Measurements from ENCODE around the gene RBP7. TPM values are rescaled to one million over a fixed set of nuclear protein-coding genes. Genes with fewer than 3 reads are reported as not detected.
"Not testable (repeated sequence)": the region's sequence is repeated elsewhere in the genome, so short reads cannot be mapped to it uniquely, and the experiment has no call there.

Gene RBP7
- total RNA-seq (2014; rRNA removed; shearing (Covaris generic)): not detected in 2 replicates

DNA sequence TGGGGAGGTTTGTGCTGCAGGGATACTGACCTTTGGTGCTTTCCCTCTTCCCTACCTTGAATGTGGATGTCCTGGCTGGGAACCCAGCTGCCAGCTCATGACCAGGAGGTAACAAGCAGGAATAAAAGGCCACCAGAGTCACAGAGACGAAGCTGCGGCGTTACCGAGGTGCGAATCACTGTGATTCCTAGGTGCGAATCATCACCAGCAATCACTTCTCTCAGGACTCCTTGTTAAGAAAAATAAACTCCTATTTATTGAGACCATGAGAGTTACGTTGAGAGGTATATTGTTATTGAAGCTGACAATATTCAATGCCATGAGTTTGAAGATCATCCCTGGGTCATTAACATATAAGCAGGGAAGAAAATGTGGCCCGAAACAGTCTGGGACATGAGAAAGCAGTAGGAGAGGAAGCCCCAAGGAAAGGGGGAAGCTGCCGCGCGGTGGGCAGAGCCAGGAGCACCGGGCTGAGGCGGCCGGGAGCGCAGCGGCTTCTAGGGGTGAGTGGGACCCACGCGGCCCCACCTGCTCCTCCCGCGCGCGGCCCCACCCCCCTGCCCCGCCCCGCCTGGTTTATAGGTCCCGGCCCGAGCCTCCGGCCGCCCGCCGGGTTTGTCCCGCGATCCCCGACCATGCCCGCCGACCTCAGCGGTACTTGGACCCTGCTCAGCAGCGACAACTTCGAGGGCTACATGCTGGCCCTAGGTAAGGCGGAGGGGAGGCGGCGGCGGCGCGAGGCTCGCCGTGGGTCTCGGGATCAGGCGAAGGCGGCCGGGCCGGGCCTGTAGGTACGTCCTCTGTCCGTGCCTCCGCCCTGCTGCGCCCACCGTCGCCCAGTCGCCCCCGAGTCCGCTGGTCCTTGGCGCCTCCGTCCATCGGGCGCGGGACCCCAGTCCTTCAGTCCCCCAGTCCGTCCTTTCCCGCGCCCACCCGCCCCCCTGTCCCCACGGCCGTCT, at the start of gene RBP7:
Gene RBP7, plus strand, starts transcription at position 605 of the 959 bp plus-strand sequence. Its CDS starts 31 bp downstream, at position 636.
- DNase-seq (ENCODE audit: low spot score): no peak

DNA sequence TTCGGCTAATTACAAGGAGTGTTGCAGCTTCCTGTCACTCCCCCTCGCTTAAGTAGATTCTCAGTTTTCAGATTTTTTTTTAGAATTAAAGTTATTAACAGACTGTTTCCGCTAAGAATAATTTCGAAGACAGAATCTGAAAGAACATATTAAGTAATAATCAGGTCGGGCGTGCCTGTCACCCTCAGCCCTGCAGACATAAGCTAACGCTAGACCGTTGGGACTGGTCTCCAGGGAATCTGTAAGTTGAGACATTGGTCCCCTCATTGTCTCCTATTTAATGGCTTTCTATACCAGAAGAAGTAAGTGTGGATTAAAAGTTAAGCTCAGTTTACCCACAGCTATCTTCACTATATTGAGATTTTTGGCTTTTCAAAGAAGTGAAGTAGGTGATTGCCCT, 39.3 kb upstream of the RBP7 start:
- no peak for DNase-seq (ENCODE audit: low spot score)

DNA sequence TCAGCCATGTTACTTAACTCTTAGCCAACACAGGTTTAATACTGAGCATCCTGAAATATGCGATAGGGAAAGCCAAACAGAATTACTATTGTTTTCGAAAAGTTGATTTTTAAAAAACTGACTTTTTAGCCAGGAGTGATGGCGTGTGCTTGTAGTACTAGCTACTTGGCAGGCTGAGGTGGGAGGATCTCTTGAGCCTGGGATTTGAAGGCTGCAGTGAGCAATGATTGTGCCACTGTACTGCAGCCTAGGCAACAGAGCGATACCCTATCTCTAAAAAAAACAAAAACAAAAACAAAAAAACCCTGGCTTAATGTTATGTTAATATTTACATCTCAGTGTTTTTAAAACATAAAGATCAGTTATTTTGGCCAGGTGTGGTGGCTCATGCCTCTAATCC, 37.0 kb upstream of the RBP7 start:
- DNase-seq (ENCODE audit: low spot score): no peak

DNA sequence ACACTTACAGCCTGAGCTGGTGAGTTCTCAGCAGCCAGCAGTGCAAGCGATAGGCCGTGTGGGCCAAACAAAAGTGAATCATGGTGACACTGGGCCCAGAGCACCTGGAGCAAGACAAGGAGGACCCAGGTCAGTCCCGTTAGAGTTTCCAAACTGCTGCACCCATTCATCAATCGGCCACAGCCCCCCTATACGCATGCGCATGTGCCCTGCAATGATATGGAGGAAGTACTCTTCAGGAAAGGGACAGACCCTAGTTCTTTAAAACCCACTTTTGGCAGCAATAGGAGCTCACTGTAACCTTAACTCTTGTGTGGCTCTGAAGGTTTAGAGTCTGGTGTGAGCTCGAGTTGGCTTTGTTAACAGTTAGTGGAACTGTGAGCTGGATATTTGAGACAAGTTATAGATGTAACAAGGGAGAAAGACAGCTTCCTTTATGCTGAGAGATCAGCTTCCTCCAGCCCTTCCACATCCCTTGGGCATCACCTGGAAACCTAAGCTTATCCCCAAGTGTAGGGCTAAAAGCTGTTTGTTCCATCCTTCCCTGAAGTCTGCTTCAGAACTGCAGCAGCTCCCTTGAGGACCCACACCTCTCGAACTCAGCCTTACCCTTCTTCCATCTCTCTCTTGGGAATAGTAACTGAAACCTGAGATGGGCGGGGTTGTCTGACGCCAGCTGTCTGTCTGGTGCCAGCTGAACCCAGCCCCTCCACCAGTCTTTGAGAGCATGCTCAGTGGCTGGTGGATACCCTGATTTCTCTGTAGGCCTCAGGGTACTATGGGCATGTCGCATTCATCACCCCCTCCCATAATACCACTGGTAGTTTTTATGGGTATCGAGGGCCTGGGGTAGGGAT, 36.1 kb upstream of the RBP7 start:
- DNase-seq (ENCODE audit: low spot score): peak; percentile 18

DNA sequence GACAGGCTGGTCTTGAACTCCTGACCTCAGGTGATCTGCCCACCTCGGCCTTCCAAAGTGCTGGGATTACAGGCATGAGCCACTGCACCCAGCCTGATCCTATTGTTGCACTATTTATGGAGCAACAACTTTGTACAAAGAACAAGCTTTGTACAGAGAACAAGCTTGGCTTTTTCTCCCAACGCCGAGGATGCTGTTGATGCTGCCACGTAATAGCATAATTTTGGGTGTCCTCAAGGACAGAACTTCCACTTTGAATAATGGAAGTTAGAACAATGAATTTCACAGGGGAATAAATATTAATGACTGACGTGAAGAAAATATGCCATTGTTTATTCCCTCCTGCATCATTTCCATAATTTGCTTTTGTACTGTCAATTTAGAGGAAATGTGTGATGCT, 12.8 kb upstream of the RBP7 start:
- DNase-seq (ENCODE audit: low spot score): no peak

DNA sequence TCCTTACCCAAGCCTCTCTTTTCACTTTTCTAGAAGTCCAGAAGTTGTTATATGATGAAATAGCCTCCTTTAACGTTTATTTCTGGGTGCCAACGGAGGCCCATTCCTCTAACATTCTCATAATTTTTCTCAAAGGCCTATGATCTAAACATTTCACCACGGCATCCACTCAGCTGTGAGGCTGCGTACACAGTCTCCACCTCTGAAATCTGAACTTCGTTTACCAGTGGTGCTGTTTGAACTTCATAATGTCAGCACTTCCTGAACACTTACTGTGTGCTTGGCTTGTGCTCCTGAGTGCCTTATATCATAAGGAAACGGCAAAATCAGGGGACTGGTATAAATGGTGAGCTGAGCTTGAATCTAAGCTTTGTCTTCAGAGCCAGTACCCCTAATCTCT, 12.0 kb upstream of the RBP7 start:
- no peak for DNase-seq (ENCODE audit: low spot score)

DNA sequence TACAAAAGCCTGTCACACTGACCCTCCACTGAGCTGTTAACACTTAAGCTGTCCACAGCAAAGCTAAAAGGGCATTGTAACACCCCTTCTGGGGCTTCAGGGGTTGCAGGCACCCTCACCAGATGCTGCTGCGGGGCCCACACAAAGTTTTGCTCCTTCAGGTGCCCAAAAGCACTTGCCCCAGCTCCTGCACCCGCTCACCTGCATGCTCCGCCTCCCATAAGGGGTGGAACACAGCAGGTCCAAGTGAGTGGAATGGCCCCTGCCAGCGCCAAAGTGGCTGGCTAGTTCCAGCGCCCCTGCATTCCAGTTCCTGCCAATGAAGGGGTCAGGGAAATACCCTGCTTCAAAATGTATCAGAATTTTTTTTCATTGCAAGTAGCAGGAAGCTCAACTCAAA, 7.3 kb upstream of the RBP7 start:
- DNase-seq (ENCODE audit: low spot score): no peak

DNA sequence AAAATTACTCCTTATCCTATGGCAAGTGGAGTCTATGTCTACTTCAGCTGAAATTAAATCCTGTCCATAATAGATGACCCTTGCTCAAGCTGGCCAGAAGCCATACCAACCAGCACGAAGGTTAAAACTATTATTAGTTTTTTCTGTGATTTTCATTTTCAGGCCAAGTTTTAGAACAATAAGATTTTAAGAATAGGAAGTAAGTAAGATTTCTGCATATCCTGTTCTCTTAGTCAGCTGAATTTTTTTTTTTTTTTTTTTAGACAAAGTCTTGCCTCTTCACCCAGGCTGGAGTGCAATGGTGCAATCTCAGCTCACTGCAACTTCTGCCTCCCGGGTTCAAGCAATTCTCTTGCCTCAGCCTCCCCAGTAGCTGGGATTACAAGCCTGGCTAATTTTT, 6.1 kb upstream of the RBP7 start:
- no peak for DNase-seq (ENCODE audit: low spot score)

DNA sequence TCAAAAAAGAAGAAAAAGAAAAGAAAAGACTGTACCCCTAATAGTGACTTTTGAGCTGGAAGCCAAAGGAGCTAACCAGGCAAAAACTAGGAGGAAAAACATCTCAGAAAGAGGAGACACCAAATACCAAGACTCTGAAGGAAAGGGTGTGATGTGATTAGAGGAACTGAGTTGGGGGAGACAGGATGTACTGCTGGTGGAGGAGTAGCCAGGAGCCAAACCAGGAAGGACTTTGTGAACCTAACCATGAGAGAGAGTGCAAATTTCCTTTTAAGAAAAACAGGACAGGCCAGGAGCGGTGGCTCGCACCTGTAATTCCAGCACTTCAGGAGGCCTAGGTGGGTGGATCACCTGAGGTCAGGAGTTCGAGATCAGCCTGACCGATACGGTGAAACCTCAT, 4.1 kb upstream of the RBP7 start:
- no peak for DNase-seq (ENCODE audit: low spot score)

DNA sequence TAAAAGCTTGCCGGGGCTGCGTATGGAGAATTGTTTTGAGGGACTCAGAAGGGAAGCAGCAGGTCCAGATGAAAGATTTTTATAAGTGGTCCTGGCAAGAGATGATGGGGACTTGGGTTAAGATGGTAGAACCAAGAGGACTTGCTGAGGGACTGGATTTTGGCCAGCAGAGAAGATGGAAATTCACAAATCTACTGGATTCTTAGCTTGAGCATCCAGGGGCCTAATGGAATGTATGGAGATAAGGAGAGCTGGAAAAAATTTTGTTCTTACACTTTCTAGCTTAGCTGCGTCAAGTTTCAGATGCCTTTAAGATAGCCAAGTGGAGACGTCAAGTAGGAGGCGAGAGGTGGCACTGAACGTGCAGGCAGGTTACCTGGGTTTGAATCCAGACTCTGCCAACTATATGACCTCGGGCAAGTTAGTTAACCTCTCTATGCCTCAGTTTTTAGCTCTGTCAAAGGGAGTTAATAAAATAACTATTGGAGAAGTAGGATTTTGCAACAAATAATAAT, 3.4 kb upstream of the RBP7 start:
- DNase-seq (ENCODE audit: low spot score): no peak

DNA sequence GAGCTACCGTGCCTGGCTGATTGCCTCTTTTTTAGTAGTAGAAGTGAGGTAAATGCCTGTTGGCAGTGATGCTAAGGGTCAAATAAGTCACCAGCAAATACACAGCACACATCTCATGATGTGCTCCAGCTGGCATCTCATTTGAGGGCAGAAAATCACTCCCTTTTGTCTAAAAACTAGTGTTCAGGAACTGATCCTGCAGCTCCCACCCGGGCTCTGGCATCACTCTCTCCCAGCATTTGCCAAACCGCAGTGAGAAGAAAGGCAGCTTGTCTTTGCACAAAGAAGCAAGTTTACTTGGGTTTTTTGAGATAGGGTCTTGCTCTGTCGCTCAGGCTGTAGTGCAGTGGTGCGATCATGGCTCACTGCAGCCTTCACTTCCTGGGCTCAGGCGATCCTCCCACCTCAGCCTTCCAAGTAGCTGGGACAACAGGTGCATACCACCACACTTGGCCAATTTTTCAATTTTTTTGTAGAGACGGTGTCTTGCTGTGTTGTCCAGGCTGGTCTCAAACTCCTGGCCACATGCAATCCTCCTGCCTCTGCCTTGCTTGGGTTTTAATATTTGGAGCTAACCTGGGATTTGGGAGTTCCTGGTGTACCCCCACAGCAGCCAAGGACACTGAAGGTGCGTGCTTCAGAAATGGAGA, 4.1 kb downstream of the RBP7 start:
- no peak for DNase-seq (ENCODE audit: low spot score)

DNA sequence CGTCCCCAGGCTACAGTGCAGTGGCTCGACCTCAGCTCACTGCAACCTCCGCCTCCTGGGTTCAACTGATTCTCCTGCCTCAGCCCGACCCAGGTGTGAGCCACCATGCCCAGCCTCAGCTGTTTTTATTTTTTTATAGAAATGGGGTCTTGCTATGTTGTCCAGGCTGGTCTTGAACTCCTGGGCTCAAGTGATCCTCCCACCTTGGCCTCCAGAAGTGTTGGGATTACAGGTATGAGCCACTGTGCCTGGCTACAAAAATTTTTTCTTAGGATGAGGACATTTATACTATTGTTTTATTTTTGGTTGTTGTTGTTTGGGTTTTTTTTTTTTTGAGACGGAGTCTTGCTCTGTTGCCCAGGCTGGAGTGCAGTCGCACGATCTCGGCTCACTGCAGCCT, 8.2 kb downstream of the RBP7 start:
- not testable (repeated sequence) for DNase-seq (ENCODE audit: low spot score)

DNA sequence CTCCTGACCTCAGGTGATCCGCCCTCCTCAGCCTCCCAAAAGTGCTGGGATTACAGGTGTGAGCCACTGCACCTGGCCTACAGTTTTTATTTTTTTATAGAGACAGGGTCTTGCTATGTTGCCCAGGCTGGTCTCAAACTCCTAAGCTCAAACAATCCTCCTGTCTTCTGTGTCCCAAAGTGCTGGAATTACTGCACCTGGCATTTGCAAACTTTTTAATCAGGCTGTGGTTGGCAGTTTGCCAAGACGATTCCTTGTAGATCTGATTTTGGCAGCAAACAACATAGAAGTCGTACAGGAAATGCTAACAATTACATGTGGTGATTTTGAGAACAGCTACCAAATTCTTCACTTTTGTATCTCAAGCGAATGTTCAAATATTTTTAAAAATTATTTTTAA, 10.1 kb downstream of the RBP7 start:
- DNase-seq (ENCODE audit: low spot score): no peak

DNA sequence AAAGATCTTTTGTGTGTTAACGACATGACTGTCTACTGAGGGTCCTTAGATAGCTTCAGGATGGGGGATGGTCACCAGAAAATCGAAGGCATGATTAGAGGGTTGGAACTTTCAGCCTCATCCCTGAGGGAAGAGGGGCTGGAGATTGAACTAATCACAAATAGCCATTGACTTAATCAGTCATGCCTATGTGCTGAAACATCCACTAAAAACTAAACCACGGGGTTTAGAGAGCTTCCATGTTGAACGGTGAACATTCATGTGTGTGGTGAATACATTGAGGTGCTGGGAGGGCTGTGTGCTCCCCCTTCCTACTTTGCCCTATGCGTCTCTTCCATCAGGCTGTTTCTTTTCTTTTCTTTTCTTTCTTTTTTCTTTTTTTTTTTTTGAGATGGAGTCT, 17.0 kb downstream of the RBP7 start:
- no peak for DNase-seq (ENCODE audit: low spot score)

DNA sequence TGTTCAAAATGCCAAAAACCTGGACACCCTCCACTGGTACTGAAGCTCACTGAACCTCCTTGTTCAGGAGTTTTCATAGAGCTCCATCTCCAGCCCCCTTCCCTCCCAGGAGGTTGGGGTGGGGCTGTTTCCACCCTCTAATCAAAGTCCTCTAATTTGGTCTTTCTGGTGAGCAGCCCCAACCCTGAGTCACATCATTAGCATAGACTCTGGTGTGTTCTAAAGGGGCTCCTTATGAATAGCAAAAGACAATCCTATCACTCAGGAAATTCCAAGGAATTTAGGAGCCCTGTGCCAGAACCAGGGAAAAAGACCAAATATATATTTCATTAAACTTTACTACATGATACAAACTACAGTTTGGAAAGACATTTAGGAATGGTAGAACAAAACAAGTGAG, 22.5 kb downstream of the RBP7 start:
- no peak for DNase-seq (ENCODE audit: low spot score)

DNA sequence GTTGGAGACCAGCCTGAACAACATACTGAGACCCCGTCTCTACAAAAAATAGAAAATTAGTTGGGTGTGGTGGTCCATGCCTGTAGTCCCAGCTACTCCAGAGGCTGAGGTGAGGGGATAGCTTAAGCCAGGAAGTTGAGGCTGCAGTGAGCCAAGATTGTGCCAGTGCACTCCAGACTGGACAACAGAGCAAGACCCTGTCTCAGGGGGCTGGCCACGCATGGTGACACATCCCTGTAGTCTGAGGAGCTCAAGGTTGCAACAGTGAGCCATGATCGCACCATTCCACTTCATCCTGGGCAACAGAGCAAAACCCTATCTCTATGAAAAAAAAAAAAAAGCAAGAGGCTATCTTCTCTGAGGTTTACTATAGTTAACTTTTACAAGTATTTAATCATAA, 23.1 kb downstream of the RBP7 start:
- no peak for DNase-seq (ENCODE audit: low spot score)

DNA sequence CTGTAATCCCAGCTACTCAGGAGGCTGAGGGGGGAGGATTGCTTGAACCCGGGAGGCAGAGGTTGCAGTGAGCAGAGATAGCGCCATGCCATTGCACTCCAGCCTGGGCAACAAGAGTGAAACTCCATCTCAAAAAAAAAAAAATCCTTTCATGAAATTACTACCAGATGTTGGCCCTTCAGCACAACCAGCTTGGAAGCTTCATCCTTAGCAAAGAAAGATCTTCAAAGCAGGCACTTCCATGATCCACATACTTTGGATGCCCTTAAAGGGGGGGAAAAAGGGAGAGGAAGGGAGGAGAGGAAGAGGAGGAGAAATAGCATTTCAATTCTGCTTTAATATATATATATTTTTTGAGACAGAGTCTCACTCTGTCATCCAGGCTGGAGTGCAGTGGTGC, 23.6 kb downstream of the RBP7 start:
- not testable (repeated sequence) for DNase-seq (ENCODE audit: low spot score)

DNA sequence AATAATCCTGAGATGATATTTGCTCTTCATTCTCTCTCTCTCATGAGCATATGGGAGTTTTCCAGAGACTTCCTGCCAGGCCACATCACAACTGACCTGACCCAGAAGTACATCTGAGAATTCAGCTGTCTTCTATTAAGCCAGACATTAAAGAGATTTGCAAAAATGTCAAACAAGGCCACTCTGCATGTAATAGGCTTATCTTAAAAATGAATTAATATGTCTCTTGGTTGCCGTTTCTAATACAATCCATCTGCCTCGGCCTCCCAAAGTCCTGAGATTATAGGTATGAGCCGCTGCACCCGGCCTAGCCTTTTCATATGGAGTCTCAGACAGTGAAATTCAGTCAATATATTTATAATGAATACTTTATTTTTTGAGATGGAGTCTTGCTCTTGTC, 25.0 kb downstream of the RBP7 start:
- DNase-seq (ENCODE audit: low spot score): not testable (repeated sequence)

DNA sequence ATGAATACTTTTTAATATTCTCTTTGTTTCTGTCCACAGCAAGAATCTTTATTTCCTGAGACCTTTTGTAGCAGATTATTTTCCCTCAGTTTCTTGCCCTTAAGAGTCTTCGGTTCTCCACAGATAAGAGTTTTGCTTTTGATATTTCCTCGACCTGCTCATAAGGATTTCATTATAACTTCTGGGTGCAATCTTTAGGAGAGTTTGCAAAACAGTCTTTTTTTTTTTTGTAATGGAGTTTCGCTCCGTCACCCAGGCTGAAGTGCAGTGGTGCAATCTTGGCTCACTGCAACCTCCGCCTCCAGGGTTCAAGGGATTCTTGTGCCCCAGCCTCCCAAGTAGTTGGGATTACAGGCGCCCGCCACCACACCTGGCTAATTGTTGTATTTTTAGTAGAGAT, 25.6 kb downstream of the RBP7 start:
- no peak for DNase-seq (ENCODE audit: low spot score)

DNA sequence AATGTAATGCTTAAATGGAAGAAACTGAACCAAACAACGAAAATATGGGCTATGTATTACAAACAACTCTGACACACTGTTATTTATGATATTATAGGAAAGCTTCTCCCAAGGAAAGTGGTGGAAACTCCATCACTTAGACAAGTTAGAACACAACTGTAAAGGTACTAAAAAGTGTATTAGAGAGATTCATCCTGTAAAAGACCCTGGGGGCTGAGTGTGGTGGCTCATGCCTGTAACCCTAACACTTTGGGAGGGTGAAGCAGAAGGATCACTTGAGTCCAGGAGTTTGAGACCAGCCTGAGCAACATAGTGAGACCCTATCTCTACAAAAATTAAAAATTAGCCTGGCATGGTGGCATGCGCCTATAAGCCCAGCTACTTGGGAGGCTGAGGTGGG, 28.3 kb downstream of the RBP7 start:
- DNase-seq (ENCODE audit: low spot score): no peak

DNA sequence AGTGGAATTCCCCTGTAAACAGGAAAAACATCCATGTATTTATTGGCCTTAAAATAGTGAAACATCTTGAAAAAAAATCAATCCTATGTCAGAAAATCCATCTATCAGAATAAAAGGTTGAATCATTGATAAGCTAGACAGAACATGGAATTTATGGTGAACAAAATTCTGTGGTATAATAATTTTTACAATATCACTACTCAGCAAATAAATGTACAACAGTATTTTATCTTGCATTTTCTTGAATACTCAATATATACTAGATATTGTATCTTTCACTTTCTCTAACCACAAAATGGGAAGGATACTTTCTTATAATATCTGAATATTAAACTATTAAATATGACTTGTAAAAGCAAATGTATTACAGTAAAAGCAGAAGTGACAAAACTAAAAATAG, 30.0 kb downstream of the RBP7 start:
- no peak for DNase-seq (ENCODE audit: low spot score)

DNA sequence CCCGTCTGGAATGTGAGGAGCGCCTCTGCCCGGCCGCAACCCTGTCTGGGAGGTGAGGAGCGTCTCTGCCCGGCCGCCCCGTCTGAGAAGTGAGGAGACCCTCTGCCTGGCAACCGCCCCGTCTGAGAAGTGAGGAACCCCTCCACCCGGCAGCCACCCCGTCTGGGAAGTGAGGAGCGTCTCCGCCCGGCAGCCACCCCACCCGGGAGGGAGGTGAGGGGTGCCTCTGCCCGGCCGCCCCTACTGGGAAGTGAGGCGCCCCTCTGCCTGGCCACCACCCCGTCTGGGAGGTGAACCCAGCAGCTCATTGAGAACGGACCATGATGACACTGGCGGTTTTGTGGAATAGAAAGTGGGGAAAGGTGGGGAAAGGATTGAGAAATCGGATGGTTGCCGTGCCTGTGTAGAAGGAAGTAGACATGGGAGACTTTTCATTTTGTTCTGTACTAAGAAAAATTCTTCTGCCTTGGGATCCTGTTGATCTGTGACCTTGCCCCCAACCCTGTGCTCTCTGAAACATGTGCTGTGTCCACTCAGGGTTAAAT, 32.0 kb downstream of the RBP7 start:
- not testable (repeated sequence) for DNase-seq (ENCODE audit: low spot score)
